Epidermal melanocyte (primary cell): ENCODE data around the gene DOC2B.
"Not testable (repeated sequence)": the region's sequence is repeated elsewhere in the genome, so short reads cannot be mapped to it uniquely, and the experiment has no call there.

Experiments
- DNase-seq: peaks from one replicate; pipeline ENCODE4 v3.0.0; 2011; ENCODE audit warnings: low spot score; ENCODE audit not compliant: insufficient read length

The DOC2B gene

DNA sequence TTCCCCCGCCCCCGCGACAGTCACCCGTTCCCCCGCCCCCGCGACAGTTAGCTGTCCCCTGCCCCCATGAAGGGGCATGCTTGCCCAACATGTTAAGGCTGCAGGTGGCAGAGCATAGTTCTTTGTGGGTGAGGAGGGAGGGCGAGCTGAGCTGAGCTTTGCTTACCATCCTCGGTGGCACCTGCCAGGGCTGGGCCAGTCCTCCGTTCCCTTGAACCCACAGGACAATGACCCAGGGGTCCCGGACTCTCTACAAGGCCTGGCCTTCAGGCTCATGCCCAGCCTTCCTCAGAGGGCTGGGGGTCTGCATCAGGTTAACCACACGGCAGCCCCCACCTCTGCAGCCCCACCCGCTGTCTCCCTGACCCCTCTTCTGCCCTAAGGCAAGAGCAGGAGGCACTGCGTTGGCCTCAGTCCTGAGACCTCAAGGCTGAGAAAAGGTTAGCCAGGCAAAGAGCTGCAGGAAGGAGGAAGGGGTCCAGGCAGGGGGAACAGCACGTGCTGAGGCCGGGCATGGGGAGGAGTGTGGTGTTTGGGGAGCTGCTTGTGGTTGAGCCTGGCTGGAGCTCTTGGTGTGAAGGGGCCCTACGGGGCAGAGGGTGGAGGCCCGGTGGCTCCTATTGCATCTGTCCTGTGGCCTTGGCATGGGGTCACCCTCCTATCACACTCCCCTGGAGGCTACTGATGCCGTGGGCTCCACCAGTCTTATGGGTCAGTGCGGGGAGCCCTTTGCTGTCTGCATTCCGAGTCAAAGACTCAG, 11.4 kb upstream of the DOC2B start:
- no peak for DNase-seq

DNA sequence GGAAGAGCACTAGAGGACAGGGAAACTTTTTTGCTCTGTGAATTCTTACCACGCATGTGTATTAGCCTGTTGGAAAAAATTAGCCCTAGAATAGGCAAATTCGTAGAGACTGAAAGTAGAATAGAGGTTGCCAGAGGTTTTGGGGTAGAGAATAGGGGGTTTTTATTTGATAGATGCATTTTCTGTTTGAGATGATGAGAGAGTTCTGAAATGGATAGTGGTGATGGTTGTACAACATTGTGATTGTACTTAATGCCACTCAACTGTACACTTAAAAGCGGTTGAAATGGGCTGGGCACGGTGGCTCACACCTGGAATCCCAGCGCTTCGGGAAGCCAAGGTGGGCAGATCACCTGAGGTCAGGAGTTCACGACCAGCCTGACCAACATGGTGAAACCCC, 8.0 kb upstream of the DOC2B start:
- DNase-seq = no peak

DNA sequence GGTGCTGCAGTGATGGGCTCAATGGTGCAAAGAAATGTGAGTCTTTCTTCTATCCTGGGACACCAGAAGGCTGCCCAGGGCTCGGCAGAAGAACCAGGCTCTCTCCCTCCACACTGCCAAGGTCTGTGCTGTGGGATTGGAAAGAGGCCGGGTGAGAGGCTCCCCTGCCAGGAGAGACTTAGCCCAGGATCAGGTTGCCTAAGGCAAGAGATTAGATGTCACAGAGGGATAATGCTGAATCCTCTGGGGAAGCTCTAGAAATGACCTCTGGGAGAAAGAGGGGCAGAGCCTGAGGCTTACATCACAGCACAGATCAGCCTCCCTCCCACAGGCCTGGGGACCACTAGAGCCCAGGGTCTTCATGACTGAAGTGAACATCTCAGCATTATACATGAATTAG, 5.7 kb upstream of the DOC2B start:
- DNase-seq = no peak

DNA sequence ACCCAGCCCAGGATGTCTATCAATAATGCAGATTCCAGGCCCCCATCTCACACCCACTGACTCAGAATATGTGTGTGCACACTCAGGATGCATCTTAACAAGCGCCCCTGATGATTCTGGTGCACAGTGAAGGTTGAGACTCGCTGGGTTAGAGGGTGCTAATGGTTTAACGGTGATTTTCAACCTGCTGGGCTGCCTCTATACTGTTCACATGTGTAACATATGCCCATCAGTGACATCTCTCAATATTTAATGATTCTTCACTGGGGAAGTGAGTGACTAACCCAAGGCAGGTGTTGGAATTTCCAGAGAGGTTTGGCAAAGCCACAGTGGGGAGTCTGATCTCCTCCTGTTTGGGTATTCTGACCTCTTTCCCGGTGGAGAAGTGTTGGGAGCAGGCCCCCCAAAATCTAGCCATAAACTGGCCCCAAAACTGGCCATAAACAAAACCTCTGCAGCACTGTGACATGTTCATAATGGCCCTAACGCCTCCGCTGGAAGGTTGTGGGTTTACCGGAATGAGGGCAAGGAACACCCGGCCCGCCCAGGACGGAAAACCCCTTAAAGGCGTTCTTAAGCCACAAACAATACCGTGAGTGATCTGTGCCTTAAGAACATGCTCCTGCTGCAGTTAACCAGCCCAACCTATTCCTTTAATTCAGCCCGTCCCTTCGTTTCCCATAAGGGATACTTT, 4.1 kb upstream of the DOC2B start:
- no peak for DNase-seq

DNA sequence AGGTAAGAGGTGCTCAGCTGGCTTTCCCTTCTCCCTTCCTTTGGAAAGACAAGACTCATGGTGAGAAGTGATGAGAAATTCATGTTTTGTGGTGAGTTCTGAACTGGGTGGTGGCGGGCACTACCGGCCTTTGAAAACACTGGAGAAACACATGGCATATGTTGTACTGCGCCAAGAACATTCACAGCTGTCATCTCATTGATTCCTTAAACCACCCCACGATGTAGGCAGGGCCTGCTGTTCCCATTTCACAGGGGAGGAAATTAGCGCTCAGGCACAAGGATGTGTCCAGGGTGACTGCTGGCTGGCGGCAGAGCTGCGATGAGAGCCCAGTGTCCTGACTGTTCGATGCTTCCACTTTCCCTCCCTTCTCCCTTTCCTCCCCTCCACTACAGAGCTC, 1.6 kb upstream of the DOC2B start:
- no peak for DNase-seq

DNA sequence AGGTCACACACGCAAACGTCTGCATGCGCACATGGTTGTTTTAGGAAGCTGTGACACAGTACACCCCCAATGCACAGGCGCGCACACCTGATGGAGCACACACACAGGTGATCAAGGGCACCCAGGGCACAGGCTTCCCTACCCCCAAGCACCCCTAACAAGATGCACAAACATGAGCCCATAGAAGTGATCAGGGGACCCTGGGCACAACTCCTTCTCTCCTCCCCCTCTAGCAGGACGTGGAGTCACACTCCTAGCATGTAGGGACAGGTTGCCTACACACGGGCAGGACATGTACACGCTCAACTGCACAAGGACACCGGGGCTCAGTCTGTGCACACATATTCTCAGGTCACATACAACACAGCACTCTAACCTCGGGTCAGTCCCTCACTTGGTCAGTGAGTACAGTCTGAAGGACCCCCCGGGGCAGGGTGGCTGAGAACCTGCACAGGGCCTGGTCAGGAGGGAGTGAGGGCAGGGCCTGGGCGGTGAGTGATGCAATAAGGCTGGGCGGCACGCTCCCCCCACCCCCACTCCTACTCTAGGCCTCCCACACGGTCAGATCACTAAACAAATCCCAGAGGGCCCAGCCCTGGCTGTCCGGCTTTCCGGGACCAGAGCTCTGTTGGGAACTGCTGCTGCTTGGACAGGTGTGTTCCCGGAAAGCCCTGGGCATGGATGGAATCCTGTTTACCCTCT, 751 bp upstream of the DOC2B start:
- no peak for DNase-seq

DNA sequence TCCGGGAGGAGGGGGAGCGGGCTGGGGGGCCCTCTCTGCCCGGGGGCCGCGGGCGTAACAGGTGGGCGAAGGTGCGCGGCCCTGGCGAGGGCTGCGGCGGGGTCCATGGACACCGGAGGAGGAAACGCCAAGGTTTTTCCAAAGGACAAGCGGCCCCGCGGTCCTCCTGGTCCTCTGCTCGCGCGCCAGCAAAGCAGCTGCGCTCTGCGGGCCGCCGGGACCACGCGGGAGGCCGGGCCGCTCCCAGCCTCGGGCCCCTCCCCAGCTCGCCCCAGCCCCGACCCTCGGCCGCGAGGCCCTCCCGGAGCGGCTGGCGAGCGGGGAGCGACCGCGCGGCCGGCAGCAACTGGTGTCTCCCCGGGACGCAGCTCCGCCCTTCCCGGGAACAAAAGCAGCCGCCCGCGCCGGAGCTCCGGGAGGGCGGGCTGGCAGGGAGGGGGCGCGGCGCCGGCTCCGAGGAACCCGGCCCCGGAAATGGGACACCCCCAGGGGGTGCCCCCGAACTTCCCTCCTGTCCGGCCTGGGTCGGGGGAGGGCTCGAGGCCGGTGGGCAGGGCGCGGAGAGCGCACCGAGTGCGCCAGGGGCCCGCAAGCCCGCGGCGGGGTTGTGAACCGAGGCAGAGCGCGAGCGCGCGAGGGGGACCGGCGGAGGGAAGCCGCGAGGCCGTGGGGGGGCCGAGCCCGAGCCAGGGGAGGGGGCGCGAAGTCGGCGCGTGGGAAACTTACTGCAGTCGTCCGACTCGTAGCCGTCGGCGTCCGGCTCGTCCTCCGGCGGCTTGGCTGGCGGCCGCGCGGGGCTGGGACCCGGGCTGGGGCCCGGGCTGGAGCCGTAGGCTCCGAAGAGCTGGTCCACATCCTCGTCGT, 837 bp downstream of the DOC2B start:
- DNase-seq = no peak

DNA sequence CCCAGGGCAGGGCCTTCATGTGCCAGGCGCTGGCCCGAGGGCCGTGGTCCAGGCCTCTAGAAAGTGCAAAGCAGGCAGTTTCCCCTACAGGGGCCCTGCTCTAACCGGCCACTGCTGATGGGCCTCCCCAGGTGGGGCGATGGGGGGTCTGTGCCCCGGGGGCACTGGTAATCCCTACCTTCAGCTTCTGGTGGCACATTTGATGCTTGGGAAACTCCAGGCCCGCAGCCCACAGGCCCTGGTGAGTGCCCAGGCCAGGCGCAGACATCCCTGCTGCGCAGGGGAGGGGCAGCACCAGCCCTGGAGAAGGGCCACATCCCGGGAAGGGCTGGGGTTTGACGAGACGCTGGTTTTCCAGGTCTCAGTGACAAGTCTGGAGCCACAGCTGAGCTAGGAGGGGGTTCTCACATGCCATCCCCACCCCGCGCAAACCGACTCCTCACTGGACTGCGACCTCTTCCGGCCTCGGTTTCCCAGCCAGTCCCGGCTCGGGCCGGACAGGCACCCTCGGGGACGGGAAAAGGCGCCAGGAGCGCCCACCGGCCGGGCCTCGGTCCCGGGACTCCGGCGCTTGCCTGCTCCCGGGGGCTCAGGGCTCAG, 1.6 kb downstream of the DOC2B start:
- no peak for DNase-seq

DNA sequence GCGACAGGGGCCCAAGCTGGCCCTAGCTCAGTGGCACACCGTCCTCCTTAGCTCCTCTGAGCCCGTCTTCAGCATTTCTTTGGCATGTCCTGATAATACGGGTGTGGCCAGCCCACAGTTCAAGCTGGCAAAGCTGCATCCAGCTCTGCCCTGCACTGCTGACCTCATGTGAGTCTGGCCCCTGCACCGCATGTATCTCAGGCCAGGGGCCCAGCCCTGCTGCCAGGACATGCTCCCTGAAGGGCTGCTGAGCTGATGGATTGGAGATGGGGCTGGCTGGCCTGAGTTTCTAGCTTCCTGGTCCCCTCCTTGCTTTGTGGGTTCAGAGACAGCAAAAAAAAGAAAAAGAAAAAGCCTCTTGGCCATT, 2.4 kb downstream of the DOC2B start:
- no peak for DNase-seq

DNA sequence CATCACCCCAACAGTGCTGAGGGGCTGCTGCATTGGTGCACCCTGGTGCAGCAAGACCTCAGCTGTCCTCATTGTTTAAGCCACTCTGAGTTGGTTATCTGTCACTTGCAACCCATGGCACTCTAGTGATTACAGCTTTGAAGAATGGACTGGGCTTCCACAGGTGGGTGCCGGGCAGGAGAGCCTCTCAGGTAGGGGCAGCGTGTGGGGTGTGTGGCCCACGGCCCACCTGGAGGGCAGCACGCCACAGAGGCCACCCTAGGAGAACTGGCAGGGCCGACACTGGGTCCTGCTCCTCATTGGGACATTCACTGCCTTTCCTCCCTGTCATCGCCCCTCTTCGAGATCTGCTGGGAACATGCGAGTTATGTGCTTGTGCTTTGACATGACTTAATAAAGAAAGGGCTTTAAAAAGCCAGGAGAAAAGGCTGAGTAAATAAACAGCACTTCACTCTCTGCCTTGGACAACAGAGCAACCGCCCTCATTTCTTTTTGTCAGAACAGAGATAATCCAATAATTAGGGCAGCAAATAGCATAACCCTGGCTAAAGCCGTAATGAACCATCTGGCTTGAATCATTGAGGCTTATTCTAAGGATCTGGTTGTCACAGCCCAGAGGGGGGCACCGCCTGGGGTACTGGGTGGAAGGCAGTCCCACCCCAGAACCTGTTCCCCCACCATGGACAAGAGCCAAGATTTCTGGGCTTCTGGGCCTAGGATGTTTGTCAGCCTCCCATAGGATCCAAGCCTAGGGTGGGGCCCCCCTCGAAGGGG, 3.0 kb downstream of the DOC2B start:
- no peak for DNase-seq

DNA sequence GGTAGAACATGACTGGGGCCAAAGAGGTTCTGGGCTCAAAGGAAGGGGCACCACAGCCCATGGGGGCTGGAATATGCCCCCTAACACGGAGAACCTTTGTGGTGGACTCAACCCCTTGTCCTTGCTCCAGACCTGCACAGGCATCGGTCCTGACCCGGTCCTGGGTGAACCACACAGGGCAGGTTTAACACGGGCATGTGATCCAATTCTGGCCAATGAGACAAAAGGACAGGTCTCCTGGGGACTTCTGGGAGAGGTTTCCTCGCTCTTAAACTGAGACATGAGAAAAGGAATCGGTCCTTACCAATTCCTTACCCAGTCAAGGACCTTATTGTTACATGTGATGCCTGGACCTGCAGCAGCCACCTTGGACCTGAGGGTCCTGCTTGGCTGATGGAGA, 3.7 kb downstream of the DOC2B start:
- DNase-seq = no peak

DNA sequence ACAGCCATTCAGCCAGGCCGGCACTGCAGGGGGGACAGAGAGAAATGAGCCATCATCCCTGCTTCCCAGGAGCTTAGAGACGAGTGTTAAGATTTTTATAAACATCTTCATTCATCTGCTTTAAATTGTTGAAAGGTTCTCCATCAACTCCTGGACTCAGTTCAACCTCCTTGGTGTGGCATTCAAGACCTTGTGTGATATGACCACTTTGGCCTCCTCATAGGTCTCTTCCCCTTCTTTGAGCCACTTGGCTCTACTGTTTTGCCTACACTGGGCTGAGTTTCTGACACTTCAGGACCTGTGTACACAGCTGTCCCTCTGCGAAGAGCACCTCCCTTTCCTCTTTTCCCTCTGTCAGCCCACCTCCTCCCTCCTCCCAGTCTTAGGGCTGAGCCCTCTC, 4.3 kb downstream of the DOC2B start:
- no peak for DNase-seq

DNA sequence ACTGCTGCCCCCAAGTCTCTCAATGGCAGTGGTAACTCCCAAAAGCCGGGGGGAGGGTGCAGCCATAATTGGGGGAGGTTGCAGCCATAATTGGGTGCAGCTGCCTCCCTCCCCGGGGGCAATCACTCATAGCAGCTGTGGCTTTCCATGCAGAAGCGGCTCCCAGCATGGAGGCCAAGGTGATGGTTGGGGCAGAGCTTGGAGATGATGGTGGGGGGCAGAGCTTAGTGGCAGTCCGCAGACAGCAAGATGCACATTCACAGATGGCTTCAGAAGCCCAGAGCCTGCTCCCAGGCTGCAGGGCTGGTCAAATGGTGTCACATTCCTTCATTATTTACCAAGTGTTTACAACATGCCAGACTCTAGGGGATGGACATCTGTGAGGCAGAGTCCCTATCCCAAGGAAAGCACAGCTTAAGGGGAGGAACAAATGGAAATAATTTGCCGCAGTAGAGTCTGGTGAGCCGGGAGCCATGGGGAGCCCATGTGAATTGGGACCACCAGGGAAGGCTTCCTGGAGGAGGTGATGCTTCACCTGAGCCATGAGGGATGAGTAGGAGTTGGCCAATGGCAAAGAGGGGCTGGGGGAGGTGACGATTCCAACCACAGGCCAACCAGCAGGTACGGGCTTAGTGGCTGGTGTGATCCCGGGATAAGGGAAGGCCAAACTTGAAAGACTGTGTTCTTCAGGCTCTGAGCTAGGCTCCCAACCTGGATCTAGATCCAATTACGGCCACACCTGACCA, 8.1 kb downstream of the DOC2B start:
- DNase-seq = no peak

DNA sequence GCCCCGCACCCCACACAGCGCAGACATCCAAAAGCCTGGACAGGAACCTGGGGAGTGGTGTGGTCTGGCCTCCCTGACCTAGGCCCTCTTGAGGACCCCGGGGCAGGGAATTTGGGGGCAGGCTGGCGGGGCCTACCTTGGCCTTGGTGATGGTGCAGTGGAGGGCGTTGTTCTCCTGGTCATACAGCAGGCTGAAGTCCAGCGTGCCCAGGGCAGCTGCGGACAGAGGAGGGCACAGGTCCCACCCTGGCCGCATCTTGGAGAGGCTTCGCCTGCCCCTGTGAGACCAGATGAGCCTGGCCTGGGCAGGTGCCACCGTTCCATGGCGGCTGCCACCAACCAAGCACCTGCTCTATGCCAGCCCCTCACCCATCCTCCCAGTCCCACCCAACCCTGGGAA, 9.0 kb downstream of the DOC2B start:
- DNase-seq = no peak

DNA sequence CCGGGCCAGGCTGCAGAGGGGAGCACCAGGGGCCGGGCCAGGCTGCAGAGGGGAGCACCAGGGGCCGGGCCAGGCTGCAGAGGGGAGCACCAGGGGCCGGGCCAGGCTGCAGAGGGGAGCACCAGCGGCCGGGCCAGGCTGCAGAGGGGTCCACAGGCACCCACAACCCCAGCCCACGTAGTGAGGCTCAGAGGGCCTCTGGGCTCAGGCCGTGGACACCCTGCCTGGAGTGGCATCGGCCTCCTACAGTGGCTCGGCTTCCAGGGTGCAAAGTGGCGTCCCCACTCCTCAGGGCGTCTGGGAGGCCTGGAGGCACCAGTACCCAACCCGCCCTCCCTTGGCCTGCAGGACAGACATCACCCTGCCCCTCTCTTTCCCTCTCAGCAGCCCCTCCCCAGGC, 9.6 kb downstream of the DOC2B start:
- no peak for DNase-seq

DNA sequence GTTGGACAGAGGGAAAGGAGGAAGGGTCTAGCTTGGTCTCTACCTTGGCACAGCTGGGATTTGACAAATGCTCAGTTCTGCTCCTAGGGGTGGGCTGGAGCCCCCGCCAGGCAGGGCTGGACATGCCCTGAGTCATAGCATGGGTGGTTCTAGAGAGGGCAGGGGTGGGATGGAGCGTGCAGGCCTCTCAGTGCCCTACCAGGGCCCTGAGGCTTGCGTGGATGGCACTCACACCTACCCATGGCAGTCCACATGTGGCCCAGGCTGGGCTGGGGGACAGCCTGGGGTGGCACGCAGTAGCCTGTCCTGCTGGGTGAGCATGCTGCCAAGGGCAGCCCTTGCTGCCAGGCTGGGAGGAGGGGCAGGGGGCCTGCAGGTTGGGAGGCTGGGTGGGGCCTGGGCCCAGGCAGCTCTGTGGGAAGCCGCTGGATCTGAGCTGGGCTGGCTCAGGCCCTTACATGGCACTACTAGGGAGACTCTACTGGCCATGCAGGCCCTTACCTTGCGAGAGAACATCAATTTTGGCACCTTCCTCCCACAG, 11.2 kb downstream of the DOC2B start:
- no peak for DNase-seq

DNA sequence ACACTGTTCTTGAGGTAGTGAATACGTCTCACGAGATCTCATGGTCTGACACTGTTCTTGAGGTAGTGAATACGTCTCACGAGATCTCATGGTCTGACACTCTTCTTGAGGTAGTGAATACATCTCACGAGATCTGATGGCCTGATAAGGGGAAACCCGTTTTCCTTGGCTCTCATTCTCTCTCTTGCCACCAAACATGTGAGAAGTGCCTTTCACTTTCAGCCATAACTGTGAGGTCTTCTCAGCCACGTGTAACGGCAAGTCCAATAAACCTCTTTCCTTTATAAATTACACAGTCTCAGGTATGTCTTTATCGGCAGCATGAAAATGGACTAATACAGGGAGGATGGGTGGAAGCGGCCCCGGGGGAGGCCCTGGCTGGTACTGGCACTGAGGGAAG, 12.8 kb downstream of the DOC2B start:
- DNase-seq = not testable (repeated sequence)

DNA sequence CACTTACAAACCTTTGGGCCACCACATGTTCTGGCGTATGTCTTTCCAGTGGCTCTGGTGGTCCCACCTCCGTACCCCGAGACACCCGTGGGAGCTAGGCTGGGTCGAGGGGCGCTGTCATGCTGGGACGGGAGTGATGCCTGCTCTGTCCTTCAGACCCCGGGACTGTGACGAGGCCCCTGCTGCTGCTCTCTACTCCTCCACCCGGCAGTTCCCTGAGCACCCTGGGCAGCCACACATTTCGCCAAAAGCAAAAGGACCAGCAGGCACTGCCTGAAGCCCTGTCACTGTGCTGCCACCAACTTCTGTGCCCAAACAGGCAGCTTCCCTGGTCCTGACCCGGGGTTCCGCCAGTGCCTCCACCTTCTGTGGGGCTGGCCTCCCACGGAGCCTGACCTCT, 15.5 kb downstream of the DOC2B start:
- DNase-seq = no peak
